NCI-H2227 treated with DMSO at 0.1 percent for 48 hours (cell line): ENCODE results near the gene SPTBN1.

ENCODE experiments used
- DNase-seq: peaks from one replicate; lab custom pipeline; 2025; lab: John Stamatoyannopoulos, UW

Gene SPTBN1

DNA sequence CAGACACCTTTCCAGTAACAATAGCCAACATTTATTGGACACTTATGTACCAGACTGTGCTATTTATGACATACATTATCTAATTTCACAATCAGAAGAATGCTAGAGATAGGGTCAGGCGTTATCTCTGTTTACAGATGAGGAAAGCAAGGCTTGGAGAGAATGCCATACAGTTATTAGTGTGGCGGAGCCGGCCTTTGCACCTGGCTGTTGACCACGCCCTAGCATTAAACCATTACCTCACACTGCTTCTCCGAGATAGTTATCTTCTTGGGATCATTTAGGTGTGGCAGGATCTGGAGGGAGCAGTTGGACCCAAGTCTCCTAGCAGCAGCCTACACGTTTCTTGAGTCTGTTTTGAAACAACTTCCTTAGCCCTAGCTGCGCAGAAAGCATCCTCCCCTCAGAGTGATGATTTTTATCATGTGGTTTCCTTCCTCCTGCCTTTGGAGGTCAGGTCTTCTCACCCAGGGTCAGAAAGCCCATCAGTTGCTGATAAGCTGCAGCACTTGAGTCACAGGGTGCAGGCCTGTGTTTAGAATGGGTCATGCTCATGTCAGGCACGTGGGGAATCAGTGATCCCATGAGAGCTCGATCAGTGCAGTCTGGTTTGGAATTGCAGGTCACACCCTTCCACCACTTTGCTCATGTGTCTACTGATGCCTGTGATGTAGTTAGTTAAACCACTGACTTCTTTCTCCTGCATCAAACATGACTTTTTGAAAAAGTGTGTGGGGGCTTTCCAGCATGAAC is 118.2 kb downstream of the SPTBN1 start:
- DNase-seq, result no peak

DNA sequence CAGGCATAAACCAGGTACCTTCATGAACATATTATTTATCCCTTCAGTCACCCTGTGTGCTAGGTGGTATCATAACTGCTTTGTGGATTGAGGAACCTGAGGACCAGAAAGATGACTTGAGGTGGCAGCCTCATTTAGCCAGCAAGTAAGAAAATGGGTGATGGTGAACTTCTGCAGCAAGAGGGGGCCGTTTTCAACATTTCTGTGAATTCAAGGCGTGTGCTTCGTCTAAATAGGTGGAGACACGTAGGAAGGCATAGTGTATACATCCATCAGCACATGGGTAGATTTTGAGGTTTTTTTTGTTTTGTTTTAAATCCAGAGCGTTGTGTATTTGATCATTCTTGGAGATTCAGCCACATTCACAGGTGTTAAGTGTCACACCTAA is 118.7 kb downstream of the SPTBN1 start:
- no peak for DNase-seq

DNA sequence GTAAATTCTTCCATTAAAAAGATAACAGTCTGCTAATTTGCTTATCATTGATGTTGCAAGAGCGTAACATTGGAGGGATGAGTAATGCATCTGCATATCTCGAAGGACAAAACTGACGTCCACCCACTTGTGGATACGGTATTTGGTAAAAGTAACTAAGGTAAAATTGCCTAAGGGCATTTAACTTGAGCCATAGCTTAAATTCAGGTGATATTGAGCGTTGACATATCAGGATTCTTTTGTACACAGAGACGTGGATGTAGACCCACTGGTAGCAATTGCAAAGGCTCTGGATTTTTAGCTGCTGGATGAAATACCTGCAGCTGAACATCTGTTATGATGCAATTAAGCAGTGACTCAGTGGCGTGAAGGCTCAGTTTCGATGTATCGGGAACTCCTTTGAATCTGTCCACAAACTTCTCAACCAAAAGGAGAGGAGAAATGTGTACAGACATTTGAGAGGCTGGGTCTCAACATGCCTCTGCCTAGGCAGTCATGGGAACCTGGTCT is 119.3 kb downstream of the SPTBN1 start:
- no peak for DNase-seq

DNA sequence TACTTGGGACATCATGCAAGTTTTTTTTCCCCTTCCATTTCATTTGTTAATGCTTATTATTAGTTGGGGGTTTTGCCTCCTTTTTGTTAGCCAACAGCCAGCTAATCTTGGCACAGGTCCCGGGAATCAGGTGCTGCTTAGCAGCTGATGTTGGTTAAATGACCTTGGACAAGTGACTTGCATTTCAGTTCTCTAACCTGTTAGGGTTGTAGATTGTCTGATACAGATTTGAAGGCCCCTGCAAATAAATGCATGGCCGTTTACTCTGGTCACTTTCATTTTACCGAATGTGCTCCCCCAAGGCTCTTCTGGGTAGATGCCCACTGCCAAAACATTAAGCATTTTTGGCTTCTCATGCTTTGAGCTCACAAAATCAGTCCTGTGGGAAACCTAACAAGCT is 120.9 kb downstream of the SPTBN1 start:
- no peak for DNase-seq

DNA sequence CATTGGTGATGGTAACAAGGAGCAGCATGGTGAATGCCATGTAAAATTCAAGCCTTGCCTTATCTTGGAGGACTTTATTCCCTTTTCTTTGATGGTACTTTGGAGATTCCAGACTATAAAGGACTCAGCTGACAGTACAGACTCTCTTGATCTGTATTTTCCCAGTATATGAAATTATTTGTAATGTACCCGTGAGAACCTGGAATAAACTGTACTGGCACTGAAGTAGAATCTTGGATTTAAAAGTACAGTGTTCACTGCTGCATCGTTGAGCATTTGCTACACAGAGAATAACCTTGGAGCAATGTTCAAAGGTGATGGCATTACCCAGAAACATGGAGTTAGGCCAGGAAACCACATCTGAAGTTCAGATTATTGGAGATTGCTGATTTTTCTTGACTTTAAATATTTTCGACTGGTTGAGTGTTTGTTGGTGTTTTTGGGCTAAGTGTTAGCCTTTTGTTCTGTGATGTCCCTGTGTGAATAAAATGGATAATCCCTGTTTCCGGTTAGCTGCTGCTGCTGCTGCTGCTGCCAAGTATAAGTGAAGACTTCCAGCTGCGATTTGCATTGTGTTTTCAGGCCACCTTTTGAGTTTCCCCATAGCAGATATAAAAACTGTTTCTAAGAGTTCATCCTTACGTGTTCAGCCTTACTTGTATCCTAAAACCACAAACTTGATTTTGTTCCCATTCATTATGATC is 122.0 kb downstream of the SPTBN1 start:
- DNase-seq, result peak; percentile 69

DNA sequence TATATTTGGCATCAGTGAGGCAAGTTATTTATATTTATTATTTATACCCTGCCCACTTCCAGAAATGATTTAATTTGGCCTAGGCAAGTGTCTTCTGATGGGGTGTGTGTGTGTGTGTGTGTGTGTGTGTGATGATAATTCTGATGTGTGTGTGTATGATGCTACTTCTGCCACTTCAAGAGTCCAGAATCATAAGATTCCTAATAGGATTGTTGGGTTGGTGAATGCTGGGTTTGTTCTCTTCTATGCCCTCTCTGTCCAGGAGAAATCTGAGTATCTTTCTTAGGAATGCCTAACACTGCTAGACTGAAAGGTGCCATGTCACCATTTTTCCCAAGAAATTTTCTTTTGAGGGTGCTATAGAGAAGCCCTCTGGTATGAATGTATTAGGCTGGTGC is 122.5 kb downstream of the SPTBN1 start:
- peak; percentile 69 for DNase-seq

DNA sequence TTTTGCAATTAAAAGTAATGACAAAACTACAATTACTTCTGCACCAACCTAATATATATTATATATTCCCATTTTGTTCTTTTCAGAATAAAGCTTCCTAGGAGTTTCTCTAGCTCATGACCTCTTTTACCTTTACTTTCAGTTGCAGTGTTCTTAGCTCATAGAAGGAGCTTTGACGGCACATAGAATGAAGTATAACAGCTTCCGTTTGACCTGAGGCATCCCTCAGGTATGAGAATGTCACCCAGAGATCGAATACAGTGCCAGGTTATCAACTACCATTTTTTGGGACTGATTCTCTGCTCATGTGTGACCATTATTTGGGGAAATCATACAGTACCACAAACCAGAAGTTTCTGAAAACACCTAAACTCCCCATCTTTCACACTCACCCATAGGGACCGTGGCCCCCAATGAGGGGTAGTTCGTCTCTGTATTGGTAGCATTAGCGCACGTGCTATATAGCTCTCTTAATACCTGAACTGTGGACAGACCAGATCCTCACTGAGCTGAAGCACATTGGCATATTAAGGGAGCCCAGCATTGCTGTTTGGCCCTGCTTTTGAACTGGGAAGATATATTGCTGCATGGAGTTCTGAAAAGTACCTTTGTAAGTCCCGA is 123.0 kb downstream of the SPTBN1 start:
- no peak for DNase-seq

DNA sequence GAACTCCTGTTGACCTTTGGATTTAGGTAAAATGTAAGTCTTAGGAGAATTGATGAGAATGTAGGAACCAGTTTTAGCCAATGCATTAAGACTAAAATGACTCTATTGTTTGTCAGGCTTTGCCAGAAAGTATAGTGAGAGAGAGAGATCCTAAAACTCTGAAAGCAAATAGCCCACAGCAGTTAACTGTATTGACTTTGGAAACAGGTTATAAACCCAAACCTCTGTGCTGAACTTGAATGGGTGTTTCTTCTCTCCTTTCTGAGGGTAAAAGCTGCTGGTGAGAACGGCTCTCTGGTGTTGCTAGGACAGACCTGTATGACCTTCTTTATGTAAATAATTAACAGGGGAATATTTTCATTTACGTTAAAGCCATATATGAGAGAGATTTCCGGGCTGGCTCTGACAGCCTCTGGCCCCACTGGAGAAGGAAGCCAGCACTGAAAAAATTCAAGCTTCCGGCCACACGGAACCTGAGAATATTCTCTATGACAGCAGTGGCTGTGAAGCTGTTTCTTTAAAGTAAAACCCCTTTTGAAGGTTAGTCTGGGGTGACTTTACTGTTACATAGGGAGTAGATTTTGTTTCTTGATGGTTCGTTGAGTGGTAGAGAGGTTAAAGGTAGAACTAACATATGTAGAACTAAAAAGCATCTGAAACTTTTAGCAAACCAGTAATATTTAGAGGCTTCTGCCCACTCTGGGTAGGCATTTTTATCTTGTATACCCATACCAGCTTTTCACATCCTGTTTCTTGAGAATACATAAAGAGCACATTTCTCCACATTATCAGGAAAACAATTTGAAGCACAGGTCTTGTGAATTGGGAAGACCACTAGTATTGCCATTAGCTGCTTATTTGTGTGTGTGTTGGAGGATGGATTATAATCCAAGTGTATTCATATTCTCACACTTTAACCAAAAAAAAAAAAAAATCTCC is 123.8 kb downstream of the SPTBN1 start:
- DNase-seq, result no peak

DNA sequence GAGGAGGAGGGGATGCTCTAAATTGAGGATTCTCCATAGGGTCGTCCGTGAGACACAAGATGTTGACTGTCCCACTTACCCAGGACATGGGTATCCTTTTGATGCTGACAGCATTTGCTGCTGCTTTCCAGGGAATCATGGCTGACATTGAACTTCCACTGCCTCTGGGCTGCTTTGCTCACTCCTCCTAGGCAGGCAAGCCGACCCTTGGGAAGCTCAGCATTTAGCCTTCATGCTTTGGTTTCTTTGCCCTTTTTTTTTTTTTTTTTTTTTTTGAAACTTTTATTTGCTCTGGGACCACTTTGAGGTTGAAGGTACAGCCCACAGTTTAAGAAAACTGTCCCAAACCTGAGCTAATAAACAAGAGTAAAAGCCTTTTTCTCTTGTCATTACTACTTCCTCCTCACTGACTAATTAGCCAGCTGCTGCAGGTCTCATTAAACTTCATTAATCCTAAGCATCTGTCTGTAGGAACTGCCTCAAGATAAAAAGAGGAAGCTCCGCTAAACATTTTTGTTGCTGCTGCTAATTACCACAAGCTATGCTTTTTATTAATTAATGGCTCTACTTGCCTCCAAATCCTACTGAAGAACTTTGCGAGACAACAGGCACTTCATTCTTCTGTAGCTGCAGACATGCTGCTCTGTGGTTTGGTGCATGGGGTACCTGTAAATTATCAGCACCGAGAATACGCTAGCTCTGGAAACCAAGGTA is 125.4 kb downstream of the SPTBN1 start:
- no peak for DNase-seq

DNA sequence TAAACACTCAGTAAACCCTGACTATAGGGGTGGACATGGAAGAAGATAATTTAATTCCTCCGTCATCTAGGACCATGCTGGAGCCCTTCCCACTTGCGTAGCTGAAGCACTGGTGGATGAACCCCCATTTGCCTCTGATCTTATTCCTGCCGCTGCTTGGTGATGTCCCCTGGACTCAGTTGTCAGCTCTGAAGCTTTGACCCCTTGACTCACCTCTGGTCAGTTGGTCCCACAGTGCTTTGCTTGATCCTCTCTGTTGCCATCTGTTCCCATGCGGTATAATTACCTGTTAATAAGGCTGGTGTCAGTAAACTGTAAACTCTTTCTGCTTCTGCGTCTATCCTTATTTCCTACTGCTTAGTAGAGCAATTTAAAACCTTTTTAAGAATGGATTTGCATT is 126.9 kb downstream of the SPTBN1 start:
- DNase-seq, result no peak

DNA sequence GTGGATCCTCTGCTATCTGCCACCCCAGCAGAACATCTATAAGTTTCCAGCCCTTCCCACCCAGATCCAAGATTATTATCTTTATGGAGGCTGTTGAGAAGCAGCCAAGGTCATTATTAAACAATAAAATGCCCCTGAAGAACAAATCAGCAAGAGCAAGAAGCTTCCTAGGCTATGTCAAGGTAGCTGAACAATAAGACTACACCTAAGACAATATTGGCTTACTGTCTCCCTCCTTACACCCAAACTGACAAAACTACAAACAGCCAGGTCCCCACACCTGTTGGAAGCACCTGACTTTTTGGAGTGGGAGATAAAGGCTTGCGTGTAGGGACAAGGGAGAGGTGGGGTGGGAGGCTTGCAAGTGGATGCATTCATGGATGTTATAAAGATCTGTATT is 128.5 kb downstream of the SPTBN1 start:
- DNase-seq, result no peak

DNA sequence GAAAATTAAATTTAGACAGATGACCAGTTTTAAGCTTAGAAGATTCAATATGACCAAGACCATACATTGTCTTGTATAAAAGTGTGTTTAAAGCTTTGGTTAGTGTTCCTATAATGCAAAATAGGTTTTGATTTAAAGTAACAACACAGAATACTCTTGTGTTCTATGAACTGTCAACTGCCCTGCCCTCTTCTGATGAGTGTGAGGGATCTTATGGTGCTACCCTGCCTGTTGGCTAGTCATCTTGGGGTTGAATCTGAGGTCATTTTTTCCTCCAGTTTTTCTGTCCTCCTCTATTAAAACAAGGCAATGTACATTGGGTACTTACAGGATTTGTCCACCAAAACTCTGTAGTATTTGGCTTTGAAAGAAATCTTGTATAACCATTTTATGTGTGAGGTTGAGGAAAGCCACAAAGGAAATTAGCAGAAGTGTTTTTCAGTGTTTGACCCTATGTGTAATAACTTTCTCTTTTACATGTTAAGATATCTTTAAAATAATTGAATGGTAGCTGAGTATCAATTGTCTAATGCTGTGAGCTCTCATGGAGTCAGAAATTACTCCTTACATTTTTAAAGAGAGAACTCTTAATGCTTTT is 129.1 kb downstream of the SPTBN1 start:
- DNase-seq, result no peak

DNA sequence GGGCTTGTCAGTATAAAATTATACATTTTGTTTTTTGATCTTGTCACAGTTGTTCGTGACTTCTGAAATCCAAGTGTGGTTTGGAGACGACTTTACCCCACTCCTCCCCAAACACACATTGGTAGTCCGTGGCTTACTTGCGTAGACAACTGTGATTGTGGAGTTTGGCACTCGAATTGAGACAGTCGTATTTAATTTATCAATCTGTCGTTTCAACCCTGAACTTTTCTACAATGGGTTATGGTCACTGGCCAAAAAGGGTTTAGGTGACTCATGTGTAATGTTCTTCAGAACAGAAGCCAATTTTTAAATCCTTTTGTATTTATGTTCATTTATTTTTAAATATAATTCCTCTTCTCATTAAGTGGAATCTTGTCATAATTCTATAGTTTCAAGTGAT is 129.9 kb downstream of the SPTBN1 start:
- no peak for DNase-seq

DNA sequence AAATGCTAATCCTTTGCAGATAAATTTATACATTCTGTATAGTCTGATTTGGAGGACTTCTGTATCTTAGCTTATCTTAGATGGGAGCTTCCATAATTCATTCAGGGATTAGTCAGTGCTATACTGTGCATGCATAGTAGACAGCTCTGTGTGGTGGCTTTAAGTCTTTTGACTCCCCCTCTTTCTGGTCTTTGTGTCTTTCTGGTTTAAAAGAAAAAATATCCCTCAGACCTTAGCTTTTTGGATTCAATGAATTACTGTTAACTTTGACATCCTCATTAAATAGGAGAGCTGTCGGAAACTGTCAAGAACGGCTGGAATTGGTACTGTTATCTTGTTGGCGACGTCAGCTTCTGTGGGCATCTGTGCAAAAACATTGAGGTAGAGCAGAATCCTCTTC is 130.4 kb downstream of the SPTBN1 start:
- DNase-seq, result no peak

DNA sequence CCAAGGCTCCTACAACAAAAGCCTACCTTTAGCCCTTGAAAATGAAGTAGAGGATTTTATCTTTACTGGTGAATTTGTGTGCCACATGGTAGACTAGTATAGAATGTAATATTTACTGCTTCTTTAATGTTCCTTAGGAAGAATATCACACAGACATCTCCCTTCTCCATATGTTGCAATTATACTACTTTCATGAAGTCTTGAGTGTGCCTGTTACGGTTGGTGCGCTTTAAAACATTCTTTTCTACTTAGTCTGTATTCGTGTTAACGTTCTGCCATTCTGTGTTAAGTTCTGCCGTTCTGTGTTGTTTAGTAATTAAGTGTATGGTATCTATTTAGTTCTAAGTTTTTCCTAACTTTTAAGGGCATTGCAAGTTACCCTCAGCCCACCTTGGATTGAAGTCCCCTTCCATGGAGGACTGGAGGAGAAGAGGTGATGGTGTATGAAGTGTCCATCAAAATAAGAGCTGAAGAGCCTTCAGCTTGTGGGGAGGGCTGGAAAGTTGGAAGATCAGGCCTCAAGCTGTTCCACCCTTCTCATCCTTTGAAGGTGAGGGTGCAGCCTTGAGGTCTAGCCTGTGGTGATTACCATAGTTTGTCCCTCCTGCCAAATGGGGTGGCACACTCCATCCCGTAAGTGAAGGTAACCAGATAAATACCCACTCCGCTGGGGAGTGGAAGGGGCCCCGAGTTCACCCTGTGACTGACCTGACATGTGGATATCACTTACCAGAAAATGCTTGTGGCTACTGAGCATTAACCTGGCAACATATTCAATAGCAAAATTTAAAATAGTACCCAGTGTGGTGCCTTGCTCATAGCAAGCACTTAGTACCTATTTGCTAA is 131.3 kb downstream of the SPTBN1 start:
- DNase-seq, result no peak

DNA sequence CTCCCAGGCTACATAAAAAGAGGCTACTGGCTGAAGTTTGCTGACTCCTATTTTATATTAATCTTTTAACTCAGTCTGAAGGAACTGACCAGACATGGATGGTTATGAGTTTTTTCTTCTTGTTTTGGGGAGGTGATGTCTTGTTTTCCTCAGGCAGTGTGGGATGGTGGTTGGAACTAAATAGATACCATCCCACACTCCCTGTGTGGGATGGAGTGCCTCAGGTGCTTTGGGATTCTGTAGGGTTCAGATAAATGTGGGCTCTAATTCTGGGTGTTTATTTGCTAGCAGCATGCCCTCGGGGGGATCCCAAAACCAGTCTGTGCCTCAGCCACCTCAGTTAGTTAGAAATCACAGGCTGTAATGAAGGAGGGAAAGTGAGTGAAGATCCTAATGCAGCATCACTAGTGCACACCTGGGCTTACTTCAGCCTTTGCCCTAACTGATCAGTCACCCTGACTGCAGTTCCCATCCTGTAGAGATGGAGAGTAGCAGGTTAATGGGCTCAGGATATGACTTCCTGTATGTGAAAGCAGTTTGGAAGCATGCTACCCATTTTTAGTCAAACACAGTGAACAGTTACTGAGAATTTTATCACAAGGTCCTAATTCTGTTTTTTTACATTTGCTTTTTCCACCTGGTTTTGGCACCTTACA is 132.2 kb downstream of the SPTBN1 start:
- DNase-seq, result no peak

DNA sequence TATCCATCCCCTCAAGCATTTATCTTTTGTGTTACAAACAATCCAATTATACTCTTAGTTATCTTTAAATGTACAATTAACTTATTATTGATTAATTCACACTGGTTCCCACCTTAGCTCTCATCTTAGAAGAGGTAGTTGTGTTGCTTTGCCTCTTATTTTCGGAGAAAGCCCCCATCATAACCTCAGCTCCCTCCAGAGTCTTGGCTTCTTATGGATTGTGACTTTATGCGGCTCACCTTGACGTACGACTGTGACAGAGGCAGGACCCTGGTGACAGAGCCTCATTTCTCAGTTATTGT is 132.9 kb downstream of the SPTBN1 start:
- DNase-seq, result no peak

DNA sequence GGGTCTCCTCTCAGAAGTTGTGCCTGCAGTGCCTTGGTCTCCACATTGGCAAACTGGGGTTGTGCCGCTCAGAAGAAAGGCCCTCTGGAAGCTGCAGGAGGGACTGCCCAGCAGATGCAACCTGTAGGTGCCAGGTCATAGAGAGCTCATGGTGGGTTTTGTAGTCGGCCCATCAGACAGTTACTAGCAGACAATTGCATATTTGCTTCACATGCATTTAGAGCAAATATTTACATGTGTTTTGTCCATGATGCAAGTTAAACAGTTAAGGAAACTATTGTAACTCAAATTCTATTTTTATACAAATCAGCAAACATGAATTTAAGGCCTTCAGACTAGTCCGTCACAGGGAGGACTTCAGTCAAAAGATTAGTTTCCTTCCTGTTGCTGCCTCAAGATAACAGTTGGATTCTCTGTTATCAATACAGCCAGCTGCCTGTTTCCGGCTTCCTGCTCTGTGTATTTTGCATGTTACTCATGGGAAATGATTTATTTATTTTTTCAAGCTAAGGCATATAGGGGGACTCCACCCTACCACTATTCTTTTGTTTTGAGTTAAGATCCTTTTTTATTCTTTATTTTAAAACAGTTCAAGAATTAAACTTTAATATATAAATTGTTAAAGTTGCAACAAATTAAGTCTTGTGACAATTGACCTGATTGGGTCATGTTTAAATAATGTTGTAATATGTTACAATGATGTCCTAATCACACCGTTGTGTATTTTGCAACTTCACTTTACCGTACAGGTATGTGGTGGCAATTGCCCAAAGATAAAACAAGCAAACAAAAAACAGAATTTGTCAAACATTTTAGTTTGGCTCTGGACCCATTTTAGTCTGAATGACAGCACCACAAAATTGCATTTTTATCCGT is 133.5 kb downstream of the SPTBN1 start:
- no peak for DNase-seq
